HG02588 (cell line): ENCODE data around the gene ZNF512B.
"Not testable (repeated sequence)": the region's sequence is repeated elsewhere in the genome, so short reads cannot be mapped to it uniquely, and the experiment has no call there.

Experiments
- ATAC-seq: cut with Tn5 transposase; IDR thresholded peaks from one replicate; pipeline ENCODE4 v1.9.1; 2021; ENCODE audit warnings: mild to moderate bottlenecking, moderate library complexity; ENCODE audit not compliant: unreplicated experiment

Gene ZNF512B

GRCh38 chr20:63969838-63970713 is at the start of gene ZNF512B:
Gene ZNF512B (minus strand): TSS chr20:63969930. CDS start chr20:63967950, 1,980 bp downstream.
- ATAC-seq = no peak

- no peak for ATAC-seq
These were observed 45.9 kb upstream of the ZNF512B start for GRCh38 chr20:64015635-64016034.

GRCh38 chr20:64012385-64013154 is 42.8 kb upstream of the ZNF512B start:
- ATAC-seq = not testable (repeated sequence)

- no peak for ATAC-seq
These were observed 41.6 kb upstream of the ZNF512B start for GRCh38 chr20:64011366-64011779.

GRCh38 chr20:64010711-64011237 is 41.0 kb upstream of the ZNF512B start:
- ATAC-seq = no peak

- ATAC-seq = no peak
These were observed 40.2 kb upstream of the ZNF512B start for GRCh38 chr20:64009811-64010387.

- ATAC-seq = no peak
These were observed 37.2 kb upstream of the ZNF512B start for GRCh38 chr20:64006902-64007301.

GRCh38 chr20:64006490-64006889 is 36.8 kb upstream of the ZNF512B start:
- no peak for ATAC-seq

- ATAC-seq = no peak
These were observed 35.7 kb upstream of the ZNF512B start for GRCh38 chr20:64005394-64005793.

- ATAC-seq = no peak
These were observed 34.4 kb upstream of the ZNF512B start for GRCh38 chr20:64003960-64004725.

GRCh38 chr20:64001607-64002011 is 31.9 kb upstream of the ZNF512B start:
- no peak for ATAC-seq

GRCh38 chr20:64000906-64001305 is 31.2 kb upstream of the ZNF512B start:
- no peak for ATAC-seq

- ATAC-seq = no peak
These were observed 13.2 kb upstream of the ZNF512B start for GRCh38 chr20:63982937-63983336.

- peak; percentile 48 for ATAC-seq
These were observed 11.3 kb upstream of the ZNF512B start, which contains the start of gene PRPF6 for GRCh38 chr20:63980806-63981728. Gene PRPF6 (plus strand): TSS chr20:63981132. CDS start chr20:63981246, 114 bp downstream.

GRCh38 chr20:63980317-63980805 is 10.6 kb upstream of the ZNF512B start:
- ATAC-seq = peak; percentile 6

GRCh38 chr20:63979557-63980316 is 10.0 kb upstream of the ZNF512B start, which contains the start of gene SAMD10:
Gene SAMD10 (minus strand): TSS chr20:63979642. CDS start chr20:63979467, 175 bp downstream.
- no peak for ATAC-seq

GRCh38 chr20:63979229-63979556 is 9.5 kb upstream of the ZNF512B start:
- ATAC-seq = no peak
